Adrenal gland (tissue), 12 donors: Measurements from ENCODE around the gene BOK. TPM values are rescaled to one million over a fixed set of nuclear protein-coding genes. Genes with fewer than 3 reads are reported as not detected.

ENCODE experiments used
- DNase-seq, 7 donors: peaks; one replicate each; pipeline ENCODE4 v3.0.0-alpha.2; 2019 to 2020
- H3K27ac ChIP-seq, 5 donors: fragments of 200-600 bp; sonication (generic) in 4 of 5; 1 replicate in 3 of 5; 2 replicates in 2 of 5; pipeline versions ENCODE4 v1.5.1 to v1.8.0; 2016 to 2020; ENCODE audit warnings: mild to moderate bottlenecking in 1 of 5
- H3K27me3 ChIP-seq: fragments of 200-600 bp; 2 replicates; pipeline ENCODE4 v1.8.0; 2021
- H3K36me3 ChIP-seq, 2 donors: fragments of 200-600 bp; replicated peaks in 1 of 2; 1 replicate in 1 of 2; 2 replicates in 1 of 2; pipeline versions ENCODE4 v1.5.1 to v1.8.0; 2018 to 2022
- H3K4me1 ChIP-seq, 2 donors: fragments of 200-600 bp; replicated peaks in 1 of 2; 1 replicate in 1 of 2; 2 replicates in 1 of 2; pipeline versions ENCODE4 v1.5.1 to v1.8.0; 2018 to 2021
- H3K4me3 ChIP-seq, 4 donors: fragments of 200-600 bp; sonication (generic) in 3 of 4; one replicate each; pipeline ENCODE4 v1.5.1; 2016 to 2018
- H3K9me3 ChIP-seq, 3 donors: fragments of 200-600 bp; sonication (generic) in 1 of 3; replicated peaks in 1 of 3; 1 replicate in 2 of 3; 2 replicates in 1 of 3; pipeline versions ENCODE4 v1.5.1 to v1.8.0; 2016 to 2021
- CTCF ChIP-seq, 6 experiments: fragments of 450-650 bp in 4 of 6; fragments of 200-600 bp in 2 of 6; sonication (generic) in 1 of 6; IDR thresholded peaks; 1 replicate in 5 of 6; 2 replicates in 1 of 6; pipeline versions ENCODE4 v1.5.1 to v1.8.0; 2016 to 2021; ENCODE audit warnings: antibody characterized with exemption in 6 of 6, mild to moderate bottlenecking in 2 of 6, moderate library complexity in 1 of 6
- POLR2A ChIP-seq, 2 donors: fragments of 450-650 bp; IDR thresholded peaks; one replicate each; pipeline ENCODE4 v1.6.1; 2017; ENCODE audit warnings: antibody characterized with exemption in 2 of 2, mild to moderate bottlenecking in 2 of 2, moderate library complexity in 1 of 2
- WGBS, 4 donors: extraction: QIAGEN DNeasy Blood & Tissue Kit in 2 of 4; methylation state at CpG; one replicate each; pipeline versions ENCODE4 v1.1.5 to v1.1.7; 2013 to 2017; 5-methylcytosine and 5-hydroxymethylcytosine counted together
- intact Hi-C, 2 donors: fragments of 100-400 bp; cut with DNase I; formaldehyde crosslinking; loops; one replicate each; pipeline versions ENCODE4 v1.14.1 to v1.15.0; 2022 to 2023
- polyA plus RNA-seq, 3 donors: library from polyadenylated mRNA; stranded (reverse); fragments of 200-250 nt in 2 of 3; fragments of 350-450 nt in 1 of 3; fragmentation: Illumina TruSeq in 1 of 3; extraction: RNeasy Lipid Tissue Mini Kit (QIAGEN cat#74804) in 1 of 3; gene quantifications; one replicate each; pipeline ENCODE4 v1.2.3, GENCODE V29; 2013 to 2014
- total RNA-seq, 9 donors: library from RNA; depleted of rRNA in 4 of 9; stranded (reverse); fragments of >200 nt in 4 of 9; fragments of 120-200 nt in 1 of 9; fragmentation: NEBNext Ultra II Directional in 1 of 9; extraction: Animal tissue kit (Norgen Biotek cat#: 25700) in 1 of 9; gene quantifications; one replicate each; pipeline versions ENCODE4 v1.1.0 to v1.2.4, GENCODE V29; 2013 to 2023
- donor health status: healthy with polysubstance abuse.
- donor health status: Bipolar disorder and iron deficiency.
- donor health status: DM: yes; HTN: yes; CAD: no.
- donor health status: DM: no; HTN: no; CAD: no.
- donor health status: DM: no; HTN: no; CAD: no.
- donor health status: DM: yes; HTN: yes; CAD: no.

BOK gene
- total and polyA plus RNA-seq, 12 donors = 2.9 to 41.7 (median 13.9) TPM

DNA sequence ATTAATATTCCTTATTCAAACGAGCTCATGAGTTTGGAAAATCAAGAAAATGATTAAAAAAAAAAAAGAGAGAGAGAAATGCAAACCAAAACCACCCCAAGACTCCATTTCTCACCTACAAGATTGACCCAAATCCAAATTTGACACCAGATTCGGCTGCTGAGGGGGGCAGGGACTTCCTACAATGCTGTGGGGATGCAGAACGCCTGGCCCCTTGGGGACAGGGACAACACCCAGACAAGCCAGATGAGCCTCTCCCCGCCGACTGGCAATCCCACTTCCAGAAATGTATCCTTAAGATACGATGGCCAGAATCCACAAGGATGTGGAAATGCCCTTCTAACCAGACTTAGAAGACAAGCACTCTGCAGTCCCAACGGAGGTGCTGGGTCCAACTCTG lies 20.7 kb downstream of the BOK start:
- H3K27me3 ChIP-seq = no peaks in the 10 kb centered on the region
- H3K4me1 ChIP-seq = no peaks in the 10 kb centered on the region
- DNase-seq = no peak
- H3K9me3 ChIP-seq = no peaks in the 10 kb centered on the region
- TF ChIP-seq CTCF (IDR thresholded peaks at IDR 0.05) (no peak), POLR2A (IDR thresholded peaks at IDR 0.05) (no peak)
- H3K27ac ChIP-seq = no peak overlapping the region
- intact Hi-C loops = no loop called here
- H3K36me3 ChIP-seq = peaks cover 0 to 15% of the 10 kb centered on the region in 2 donors
- 81 to 93% (median 91%) methylated on average over 7 of the region's 7 CpGs for WGBS, 4 donors
- no peak overlapping the region for H3K4me3 ChIP-seq

DNA sequence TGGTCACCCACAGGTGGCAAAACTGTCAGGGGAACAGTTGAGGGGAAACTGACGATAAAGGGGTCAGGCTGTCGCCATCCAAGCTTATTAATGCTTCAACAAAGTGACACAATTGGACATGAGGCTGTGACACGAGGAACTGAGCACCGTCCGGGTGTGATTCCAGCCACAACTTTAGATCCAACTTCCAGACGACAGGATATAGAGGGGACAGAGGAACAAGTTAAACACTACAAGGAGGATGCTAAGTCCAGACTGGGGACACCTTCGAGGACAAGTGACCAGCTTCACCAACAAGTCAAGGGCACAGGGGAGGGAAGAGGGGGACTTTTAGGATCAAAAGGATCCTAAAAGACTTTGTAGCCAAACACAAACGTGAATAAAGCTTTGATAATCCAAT lies 23.8 kb downstream of the BOK start:
- no peaks in the 10 kb centered on the region for H3K4me1 ChIP-seq
- peaks cover 0 to 19% of the 10 kb centered on the region in 2 donors for H3K36me3 ChIP-seq
- no peak overlapping the region for H3K4me3 ChIP-seq
- DNase-seq = no peak
- no peak overlapping the region for H3K27ac ChIP-seq
- intact Hi-C loops = no loop called here
- 90 to 98% (median 95%) methylated on average over 8 of the region's 8 CpGs for WGBS, 4 donors
- H3K9me3 ChIP-seq = peaks cover 0 to 16% (median 5%) of the 10 kb centered on the region in 3 donors
- H3K27me3 ChIP-seq = no peaks in the 10 kb centered on the region
- TF ChIP-seq CTCF (IDR thresholded peaks at IDR 0.05) = no peak
- TF ChIP-seq POLR2A (IDR thresholded peaks at IDR 0.05) = no peak

DNA sequence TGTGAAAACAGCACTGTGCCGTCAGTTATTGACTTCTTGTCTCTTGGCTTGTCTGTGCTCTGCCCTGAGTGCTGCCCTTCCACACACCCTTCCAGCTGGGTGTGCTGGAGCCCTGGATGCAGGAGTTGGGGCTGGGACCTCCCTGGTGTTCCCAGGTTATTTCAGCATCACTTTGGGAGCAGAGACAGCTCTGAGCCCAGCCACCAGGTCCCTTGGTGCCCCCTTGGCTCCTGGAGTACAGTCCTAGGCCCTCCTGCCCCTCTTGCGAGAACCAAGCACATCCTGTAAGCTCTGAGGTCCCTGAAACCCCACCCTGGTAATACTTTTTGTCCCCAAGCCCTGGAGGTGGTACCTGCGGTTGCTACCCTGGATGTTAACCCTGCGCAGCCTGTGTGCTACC lies 24.3 kb downstream of the BOK start:
- Histone ChIP-seq H3K4me3 (no peak overlapping the region), H3K27ac (no peak overlapping the region), H3K9me3 (peaks cover 0 to 17% (median 5%) of the 10 kb centered on the region in 3 donors), H3K27me3 (no peaks in the 10 kb centered on the region), H3K4me1 (no peaks in the 10 kb centered on the region), H3K36me3 (peaks cover 0 to 19% of the 10 kb centered on the region in 2 donors)
- WGBS, 4 donors = 92 to 100% (median 99%) methylated on average over 4 of the region's 4 CpGs
- DNase-seq = no peak
- intact Hi-C loops = no loop called here
- no peak for TF ChIP-seq CTCF (IDR thresholded peaks at IDR 0.05)

GRCh38 chr2:241584436-241584835 lies 25.9 kb downstream of the BOK start:
- TF ChIP-seq POLR2A (IDR thresholded peaks at IDR 0.05) = no peak
- TF ChIP-seq CTCF (IDR thresholded peaks at IDR 0.05) = no peak
- Histone ChIP-seq H3K4me3 (no peak overlapping the region), H3K4me1 (no peaks in the 10 kb centered on the region), H3K9me3 (peaks cover 0 to 17% (median 5%) of the 10 kb centered on the region in 3 donors), H3K27ac (no peak overlapping the region), H3K36me3 (peaks cover 0 to 19% of the 10 kb centered on the region in 2 donors), H3K27me3 (no peaks in the 10 kb centered on the region)
- intact Hi-C loops = no loop called here
- 87 to 94% (median 92%) methylated on average over 7 to 12 of the region's 12 CpGs for WGBS, 4 donors
- no peak for DNase-seq
